Gastroesophageal sphincter (tissue), 3 donors: ENCODE results near the gene CACNA1D.

Experiments used
- CTCF ChIP-seq, 4 experiments: fragments of 200-600 bp in 2 of 4; fragments of 450-650 bp in 2 of 4; sonication (generic) in 1 of 4; IDR thresholded peaks; one replicate each; pipeline ENCODE4 v1.5.1; 2017 to 2019; ENCODE audit warnings: antibody characterized with exemption in 4 of 4, mild to moderate bottlenecking in 2 of 4, moderate library complexity in 2 of 4
- POLR2A ChIP-seq, 2 donors: fragments of 450-650 bp; IDR thresholded peaks; one replicate each; pipeline ENCODE4 v1.6.1; 2017; ENCODE audit warnings: antibody characterized with exemption in 2 of 2, mild to moderate bottlenecking in 2 of 2, moderate library complexity in 1 of 2

DNA sequence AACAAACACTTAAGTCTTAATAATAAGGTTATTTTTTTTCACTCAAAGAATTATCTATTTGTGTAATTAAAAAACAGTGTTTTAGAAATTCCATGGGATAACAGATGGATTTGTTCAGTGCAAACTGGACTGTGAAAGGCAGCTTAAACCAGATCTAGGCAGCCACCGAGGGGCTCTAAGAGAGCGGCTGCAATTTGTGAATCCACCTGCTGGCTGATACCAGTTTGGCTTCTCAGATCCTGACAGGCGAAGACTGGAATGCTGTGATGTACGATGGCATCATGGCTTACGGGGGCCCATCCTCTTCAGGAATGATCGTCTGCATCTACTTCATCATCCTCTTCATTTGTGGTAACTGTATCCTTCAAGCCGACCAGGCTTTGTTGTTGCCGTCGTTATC, 232.2 kb downstream of the CACNA1D start:
- TF ChIP-seq CTCF (IDR thresholded peaks at IDR 0.05) (no peak), POLR2A (IDR thresholded peaks at IDR 0.05) (no peak)
